Ramos (cell line): ENCODE data around the gene LRMDA.

Experiments used
- in situ Hi-C: fragments of 300-500 bp; cut with MboI; formaldehyde crosslinking; loops from one replicate; pipeline ENCODE4 v1.14.3; 2022; ENCODE audit warnings: low sequenced_read_pairs; ENCODE audit not compliant: unreplicated experiment

Gene LRMDA

DNA sequence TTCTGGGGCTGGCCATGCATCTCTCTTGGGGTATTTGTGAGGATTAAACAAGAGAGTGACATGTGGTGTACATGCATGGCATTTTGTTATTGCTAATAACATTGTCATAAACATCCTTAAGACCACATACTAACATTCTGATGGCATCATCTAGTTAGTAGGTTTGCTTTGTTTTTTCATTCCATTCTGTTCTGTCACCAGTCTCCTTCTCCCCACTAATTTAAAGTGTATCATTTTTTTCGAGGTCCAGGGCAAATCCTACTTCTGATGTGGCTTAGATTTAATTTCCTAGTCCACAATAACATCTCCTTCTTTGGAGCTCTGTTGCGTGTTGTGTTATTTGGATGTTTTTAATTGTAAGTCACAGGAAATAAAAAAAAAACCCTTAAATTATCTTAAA is 248.1 kb downstream of the LRMDA start:
- in situ Hi-C loops, result no loop called here

DNA sequence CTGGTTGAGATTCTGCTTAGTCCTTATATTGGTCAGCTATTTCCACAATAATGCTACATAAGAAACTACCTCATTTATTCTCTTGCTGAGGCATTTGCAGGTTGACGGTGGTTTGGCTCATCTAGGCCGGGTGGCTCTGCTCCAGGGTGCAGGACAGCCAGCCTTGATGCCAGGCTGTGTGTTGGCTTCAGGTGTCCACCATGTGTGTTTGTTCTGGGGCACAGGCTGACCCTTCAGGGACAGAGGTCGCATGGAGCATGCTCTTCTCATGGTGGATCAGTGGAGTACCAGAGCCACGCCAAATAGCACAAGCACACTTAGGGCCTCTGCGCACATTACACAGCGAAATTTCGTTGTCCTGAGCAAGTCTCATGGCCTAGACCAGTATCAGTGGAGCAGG is 249.9 kb downstream of the LRMDA start:
- in situ Hi-C loops, result no loop called here

DNA sequence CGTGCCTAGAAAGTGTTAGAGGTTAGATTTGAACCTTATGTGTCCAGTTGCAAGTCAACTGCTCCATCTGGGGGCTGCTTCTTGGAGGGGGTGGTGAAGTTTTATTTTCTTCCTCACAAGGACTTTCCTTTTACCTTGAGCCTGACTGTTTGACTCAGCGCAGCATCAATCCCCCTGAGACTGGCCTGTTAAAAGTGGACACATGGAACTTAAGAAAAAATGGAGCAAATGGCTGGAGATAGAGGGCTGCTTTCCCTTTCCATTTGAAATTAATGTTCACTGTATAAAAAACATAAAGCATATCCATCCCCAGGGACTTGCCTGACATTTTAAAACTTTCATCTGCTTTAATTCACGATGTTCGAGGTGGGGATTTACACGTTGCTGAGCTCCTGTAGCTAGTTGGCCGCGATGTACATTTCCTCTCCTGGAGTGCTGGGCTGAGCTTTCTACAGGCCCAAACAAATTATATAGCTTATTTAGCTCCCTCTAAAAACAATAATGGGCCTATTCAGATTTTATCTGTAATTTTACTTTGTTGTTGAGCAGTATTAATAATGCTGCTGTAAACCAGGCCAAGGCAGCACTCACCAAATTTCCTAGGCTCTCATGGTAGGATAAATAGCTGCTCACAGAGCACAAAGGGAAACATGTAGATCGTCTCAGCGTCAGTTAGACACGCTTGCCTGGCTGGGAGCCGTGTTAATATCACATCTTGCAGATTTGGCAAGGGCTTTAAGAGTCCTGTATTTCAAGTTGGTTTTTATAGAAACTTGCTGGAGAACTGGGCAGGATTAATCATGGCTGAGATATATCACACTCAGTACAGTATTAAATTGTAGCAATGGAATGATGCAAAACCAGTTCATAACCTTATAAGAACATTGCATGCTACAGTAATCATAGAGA is 251.5 kb downstream of the LRMDA start:
- in situ Hi-C loops, result no loop called here

DNA sequence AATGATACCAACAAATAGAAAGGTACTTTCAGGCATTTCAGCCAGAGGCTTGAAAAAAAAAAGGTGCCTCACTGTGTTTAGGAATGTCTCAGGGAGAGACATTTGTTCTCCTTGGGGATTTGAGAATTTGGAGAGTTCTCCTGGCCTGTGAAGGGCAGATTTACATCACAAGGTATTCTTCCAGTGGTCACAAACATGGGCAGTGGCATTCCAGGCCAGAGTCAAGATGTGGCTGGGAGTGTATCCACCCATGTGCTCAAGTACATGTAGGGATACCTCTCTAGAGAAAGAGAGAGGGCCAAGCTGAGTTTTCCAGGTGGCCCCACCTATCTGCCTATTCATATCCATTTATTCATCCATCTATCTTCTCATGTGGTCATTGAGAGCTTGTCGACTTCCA is 253.8 kb downstream of the LRMDA start:
- in situ Hi-C loops, result no loop called here

DNA sequence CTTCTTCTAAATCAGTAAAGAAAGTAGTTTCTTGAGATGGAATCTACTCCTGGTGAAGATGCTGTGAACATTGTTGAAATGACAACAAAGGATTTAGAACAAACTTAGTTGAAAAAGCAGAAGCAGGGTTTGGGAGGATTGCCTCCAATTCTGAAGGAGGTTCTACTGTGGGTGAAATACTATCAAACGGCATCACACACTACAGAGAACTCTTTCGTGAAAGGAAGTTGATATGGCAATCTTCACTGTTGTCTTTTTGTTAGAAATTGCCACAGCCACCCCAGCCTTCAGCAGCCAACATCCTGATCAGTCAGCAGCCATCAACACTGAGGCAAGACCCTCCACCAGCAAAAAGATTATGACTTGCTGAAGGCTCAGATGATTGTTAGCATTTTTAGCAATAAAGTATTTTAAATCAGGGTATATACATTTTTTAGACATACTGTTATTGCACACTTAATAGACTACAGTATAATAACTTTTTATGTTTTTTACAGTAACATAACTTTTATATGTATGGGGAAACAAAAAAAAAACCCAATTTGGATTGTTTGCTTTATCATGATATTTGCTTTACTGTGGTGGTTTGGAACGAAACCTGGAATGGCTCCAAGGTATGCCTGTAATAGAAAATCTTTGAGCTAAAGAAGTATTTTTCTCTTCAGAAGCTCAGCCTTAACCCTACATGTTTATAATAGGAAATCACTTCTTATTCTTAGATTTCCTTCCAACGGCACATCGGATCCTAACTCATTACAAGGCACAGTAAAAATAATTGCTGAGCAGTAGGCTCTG is 257.3 kb downstream of the LRMDA start:
- in situ Hi-C loops, result no loop called here

DNA sequence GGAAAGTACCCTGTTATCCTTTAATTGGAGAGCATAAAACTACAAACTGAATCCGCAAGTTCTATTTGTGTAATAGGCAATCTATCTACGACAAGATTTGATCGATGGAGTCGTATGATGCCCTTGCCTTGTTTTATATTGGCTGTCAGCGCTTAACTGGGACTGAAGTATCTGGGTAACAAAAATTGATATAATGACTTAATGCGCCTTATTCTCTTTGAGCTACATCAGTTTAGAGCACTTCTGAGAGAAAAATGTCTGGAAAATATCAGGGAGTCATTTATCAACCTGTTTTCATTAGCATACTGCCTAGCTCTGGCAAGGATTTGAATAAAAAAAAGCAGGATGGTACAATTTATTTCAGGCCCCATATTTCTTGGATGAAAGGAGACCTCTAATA is 262.1 kb downstream of the LRMDA start:
- in situ Hi-C loops, result no loop called here

DNA sequence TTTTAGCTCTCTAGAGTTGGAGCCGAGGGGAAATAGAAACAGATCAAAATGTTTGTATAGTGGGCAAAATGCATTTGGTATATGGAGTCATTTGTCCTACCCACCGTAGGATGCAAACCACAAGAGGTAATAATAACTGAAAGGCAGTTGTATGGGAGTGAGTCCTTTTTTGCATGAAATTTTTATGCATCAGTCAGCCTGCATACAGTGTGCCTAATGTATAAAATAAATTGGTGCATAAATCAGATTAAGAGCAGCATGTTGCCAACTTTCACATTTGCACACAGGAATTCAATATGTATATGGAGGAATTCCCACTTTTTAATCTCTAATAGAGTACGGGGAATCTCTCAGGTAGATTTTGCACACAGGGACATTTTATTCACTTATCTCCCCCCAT is 262.8 kb downstream of the LRMDA start:
- in situ Hi-C loops, result no loop called here

DNA sequence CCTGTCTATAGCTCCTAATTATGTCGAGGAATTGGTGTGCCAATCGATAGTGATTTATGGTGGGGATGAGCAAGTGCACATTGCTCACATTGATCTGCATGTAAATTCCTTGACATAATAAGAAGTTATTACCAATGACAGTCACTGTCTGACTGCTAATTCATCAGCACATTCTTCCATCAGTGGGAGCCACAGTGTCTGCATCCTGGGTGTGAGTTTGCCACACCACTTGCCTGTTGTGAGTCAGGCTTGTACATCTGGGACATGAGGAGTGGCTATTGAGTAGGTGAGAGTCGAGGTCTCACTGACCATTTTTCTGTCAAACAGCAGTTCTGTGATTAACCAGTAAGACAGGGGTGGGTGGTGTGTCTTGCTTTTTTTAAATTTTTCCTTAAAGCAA is 263.4 kb downstream of the LRMDA start:
- in situ Hi-C loops, result no loop called here

DNA sequence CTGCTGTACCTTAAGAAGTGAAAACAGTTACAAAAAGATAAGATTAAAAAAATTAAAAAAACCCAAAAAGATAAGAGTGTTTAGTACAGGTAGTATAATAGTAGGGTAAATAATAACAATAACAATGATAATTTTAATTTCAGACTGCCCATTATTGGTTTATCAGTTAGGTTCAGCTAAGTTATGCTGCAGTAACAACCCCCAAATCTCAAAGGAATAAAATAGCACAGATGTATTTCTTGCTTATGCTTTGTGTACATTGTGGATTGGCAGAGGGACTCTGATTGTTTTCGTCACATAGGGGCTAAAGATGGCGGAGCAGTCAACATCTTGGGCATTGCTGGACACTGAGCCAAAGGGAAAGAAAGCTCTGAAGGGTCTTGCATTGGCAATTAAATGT is 264.6 kb downstream of the LRMDA start:
- in situ Hi-C loops, result no loop called here

DNA sequence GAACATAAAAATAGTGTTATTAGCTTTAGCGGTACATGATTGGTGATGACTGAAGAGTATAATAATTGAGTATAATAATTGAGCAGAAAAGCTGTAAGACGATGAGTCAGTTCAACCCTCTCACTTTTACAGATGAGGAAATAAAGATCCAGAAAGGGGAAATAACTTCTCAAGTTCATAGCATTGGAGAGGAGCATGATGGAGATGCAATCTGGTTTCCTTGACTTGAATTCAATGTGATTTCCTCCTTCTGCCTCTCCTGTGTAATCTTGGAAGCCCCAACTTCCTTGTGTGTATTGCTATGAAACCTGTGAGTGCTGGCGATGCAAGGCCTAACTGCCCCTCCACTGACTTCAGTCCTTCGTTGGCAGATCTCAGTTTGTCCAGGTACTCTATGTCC is 265.1 kb downstream of the LRMDA start:
- in situ Hi-C loops, result no loop called here

DNA sequence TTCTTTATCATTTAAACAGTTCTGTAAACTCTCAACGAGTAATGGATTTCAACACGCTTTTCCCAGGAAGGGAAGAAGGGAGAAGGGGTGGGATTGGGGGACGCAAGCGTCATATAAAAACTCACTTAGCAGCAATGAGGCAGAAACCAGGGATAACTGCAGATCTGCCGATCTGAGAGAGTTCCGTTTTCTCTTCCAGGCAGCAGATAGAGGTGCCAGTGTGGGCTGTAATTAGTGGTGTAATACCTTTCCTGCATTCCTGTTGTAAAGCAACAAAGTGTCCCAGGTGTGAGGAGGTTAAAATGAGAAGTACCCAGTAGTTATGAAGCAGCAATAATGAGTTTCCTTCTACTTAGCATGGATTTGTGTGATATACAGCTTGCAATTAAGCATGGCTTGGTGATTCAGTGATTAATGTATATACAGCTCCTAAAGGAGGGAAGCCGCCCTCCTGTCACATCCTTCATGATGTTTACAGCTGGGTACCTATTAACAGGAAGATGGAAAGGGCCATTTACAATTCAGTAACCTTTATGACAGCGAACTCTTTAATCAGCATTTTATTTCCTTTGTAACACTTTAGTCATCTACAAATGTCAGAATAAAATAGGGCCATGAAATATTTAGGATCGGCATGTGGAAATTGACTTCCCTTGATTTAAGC is 271.9 kb downstream of the LRMDA start:
- in situ Hi-C loops, result no loop called here

DNA sequence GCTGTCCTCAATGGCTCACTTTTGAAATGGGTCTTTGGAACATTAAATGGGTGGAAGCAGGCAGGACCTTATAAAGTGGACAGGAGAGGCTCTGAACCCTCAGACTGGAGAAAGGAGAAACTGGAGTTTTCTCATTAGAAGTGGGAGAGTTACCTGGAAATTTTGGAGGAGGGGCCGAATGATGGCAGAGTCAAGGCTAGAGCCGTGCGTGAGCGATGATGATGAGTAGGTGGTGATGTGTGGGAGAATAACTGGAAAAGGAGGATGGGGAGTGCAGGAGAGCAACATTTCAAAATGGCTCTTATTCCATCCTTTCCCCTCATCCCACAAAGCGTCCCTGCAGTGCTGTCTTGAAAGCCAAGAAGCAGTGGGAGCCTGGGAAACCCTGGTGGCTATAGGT is 274.0 kb downstream of the LRMDA start:
- in situ Hi-C loops, result no loop called here

DNA sequence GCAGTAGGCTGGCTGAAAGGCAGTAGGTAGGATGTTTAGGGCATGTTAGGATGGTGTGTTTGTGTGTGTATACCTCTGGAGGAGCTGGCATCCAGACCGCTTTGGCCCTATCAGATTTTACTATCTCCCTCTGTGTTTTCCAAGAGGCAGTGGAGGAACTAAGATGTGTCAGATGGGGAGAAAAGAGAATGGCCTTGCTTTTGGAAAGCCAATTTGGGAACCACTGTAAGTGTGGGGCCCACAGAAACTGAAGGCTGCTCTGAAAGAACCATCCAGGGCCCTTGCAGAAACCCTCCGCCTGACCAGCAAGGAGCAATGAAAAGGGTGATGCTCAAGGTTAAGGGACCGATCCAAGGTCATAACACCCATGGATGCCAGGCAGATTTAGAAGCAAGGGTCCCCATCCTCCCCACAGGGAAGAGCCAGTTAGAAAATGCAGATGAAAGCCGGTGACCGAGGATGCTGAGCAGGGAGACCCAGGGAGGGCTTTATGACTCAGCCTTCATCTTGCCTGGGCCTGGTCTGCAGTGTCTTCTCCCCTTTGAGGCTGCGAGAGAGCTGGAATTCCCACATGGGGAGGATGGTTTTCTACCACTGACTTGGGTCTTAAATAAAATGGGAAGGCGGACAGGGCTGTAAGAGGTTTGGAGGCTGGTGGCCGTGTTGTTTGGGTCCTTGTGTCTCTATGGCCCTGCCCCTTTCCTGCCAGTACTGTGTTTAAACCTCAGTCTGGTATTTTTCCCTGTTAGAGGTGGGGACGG is 275.8 kb downstream of the LRMDA start:
- in situ Hi-C loops, result no loop called here

DNA sequence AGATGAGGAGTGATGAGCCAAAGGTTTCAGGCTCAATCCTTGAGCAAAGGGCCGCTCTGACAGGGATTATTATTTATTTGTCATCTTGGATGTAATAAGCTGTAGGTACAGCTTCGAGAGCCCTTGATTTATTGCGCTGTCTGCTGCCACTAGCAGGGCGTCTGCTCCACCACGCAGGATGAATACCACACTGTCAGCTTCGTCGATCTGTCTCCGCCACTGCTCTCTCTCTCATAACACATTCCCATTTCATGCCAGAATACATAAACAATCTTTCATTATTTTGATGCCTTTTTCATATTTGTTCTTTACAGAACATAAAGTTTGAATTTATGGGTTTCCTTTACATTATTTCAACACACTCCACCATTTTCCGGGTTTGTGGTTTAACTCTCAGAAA is 276.6 kb downstream of the LRMDA start:
- in situ Hi-C loops, result no loop called here

DNA sequence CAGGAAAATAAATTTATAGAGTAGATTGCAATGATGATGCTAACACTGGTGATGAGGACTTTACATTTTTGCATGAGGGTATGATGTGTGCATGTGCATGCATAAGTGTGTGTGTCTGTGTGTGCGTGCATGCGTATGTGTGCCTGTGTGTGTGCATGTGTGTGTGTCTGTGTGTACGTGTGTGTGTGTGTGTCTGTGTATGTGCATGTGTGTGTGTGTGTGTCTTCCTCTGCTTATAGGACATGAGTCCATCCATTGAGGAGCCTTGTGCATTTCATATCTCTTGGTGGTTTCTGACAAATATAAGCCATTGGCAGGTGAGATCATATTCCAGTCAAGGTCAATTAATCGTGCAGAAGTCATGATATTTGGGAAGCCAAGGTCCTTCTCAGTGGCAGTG is 277.8 kb downstream of the LRMDA start:
- in situ Hi-C loops, result no loop called here

DNA sequence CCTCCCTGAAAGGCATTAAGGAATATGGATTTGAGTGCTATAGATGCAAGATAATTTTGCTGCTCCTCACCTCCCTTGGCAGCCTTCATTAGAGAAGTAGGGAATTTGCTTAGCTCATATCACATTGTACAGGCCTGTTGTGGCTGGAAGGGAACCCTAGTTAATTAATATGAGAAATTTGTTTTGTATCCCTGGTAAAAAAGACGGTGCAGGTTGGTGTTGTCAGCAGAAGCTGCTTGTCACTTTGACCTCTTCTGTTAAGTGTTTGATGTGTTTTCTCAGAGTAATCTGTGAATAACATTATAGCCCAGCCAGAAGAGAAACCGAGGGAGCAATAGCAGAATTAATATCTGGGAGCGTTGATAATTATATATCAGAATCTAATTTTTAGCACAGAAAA is 278.4 kb downstream of the LRMDA start:
- in situ Hi-C loops, result no loop called here

DNA sequence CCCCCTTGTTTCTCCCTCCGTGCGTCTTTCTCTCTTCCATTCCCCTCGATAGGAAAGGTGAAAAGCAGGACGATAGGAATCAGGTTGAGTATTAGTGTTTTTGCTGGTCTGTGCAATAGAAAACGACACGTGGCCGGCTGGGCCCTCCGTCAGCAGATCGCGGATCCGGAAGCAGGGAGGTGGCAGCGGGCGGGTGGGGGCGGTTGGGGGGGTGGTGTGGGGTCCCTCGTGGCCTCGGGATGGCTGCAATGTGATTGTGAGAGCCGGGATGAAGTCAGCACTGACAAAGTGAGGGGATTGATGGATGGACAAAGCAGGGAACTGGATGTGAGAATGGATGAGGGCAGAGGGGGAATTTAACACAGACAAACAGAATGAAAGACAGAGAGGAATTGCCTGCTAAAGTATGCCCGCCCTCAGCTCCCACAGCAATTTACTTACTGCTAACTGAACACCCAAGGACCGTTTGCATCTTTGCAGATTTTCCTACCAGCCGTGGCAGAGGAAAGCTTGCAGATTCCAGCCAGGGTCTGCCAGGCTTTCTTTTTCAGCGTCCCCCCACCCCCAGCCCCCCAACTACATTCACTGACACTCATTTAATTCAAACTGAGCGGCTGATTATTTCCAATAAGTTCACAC is 280.9 kb downstream of the LRMDA start:
- in situ Hi-C loops, result no loop called here

DNA sequence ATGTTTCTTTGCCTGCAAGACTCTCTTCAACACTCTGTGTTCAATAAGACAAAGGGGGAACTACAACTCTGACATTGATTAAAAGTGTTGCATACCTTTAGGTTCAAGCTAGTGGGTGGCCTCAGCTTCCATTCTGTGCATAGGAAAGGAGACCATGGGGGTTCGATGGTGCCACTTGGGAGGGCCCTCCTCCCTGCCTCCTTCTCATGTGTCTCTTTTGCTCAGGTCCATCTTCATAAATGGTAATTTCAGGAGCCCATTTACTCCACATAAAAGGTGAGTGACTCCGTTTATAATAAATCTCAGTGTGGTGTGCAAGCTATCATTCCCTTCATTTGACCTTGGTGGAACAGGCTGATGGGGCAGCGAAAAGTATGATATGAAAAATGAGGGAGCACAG is 285.1 kb downstream of the LRMDA start:
- in situ Hi-C loops, result no loop called here

DNA sequence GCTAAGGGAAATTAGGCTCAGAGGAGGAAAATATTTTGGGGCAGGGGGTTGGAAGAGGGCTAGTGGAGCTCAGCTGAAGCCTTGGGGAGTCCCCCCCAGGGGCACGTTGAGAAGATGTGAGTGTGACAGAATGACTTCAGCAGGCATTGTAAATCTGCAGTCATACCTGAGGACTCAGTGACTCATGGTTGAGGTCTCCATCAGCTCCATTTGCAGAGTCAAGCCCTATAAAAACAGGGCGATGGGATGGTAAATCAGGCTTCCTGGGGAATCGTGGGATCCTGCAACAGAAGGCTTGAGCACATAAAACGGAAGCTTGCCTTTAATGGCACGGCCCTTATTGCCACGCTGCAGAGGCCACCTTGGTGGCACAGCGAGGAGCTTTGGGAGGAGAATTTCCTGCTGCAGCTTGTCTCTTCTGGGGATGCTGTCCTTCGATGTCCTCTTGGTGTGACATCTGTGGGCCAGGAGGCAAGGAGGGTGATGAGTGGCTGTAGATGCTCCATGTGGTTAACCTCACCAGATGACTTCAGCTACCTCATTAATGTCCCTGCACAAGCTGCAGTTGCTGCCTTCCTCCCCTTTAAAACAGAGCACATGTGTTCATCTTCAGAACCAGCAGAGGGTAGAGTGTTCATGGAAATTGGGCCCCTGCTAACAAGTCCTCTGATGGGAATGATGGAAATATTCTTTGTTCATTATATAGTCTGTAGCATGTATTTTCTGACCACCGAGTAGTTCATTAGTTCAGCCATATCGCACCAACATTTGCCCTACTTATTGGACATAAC is 285.9 kb downstream of the LRMDA start:
- in situ Hi-C loops, result no loop called here
